GM04504 (cell line): ENCODE measurements around the gene TRPV6.

ENCODE experiments used
- DNase-seq: peaks from one replicate; pipeline ENCODE4 v3.0.0-alpha.2; 2012; ENCODE audit warnings: low read depth

TRPV6 gene

GRCh38 chr7:142868986-142869415 is 16.5 kb downstream of the TRPV6 start:
- DNase-seq: no peak

DNA sequence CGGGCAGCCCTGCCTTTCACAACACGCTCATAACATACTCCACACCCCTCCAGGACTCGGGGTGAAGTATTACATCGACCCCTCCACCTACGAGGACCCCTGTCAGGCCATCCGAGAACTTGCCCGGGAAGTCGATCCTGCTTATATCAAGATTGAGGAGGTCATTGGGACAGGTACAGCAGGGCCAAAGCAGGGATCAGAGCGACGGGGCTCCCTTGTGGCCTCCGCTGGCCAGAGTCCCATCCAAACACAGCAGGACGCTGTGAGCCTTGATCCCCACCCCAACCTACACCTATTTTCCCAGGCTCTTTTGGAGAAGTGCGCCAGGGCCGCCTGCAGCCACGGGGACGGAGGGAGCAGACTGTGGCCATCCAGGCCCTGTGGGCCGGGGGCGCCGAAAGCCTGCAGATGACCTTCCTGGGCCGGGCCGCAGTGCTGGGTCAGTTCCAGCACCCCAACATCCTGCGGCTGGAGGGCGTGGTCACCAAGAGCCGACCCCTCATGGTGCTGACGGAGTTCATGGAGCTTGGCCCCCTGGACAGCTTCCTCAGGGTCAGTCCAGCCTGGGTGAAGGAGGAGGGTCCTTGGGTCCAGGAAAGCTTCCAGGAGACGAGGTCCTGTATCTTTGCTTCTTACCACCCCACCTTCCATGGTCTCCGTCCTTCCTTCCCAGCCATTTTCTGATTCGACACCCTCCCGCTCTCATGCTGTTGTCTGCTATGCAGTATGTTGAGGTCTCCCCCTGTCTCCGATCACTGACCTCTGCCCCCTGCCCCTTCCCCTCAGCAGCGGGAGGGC is 17.2 kb downstream of the TRPV6 start:
- no peak for DNase-seq

DNA sequence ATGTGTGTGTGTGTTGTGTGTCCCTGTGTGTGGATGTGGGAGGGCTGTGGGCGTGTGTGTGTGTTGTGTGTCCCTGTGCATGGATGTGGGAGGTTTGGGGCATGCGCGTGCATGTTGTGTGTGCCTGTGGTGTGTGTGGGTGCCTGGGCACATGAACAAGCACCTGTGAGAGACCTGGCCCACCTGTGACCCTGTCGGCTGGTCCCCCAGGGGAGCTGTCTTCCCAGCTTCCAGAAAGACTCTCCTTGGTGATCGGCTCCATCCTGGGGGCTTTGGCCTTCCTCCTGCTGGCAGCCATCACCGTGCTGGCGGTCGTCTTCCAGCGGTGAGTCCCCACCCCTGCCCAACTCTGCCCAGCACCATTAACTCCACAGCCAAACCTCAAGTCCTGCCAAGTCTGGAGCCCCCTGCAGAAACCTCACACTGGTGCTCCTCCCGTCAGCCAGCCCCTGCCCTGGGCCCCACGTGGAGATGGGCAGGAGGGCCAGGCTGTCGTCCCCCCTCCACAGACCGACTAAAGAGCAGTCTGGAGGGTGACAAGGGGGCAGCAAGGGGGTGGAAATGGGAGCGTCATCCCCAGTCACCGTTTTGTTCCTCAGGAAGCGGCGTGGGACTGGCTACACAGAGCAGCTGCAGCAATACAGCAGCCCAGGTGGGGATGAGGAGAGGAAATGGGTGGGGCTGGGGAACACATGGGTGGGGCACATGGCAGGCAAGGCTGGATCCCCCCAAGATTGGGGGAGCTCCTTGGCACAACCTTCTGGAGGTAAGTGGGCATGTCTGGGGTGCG is 18.0 kb downstream of the TRPV6 start:
- DNase-seq: no peak

GRCh38 chr7:142867097-142867378 is 18.5 kb downstream of the TRPV6 start:
- DNase-seq: no peak

DNA sequence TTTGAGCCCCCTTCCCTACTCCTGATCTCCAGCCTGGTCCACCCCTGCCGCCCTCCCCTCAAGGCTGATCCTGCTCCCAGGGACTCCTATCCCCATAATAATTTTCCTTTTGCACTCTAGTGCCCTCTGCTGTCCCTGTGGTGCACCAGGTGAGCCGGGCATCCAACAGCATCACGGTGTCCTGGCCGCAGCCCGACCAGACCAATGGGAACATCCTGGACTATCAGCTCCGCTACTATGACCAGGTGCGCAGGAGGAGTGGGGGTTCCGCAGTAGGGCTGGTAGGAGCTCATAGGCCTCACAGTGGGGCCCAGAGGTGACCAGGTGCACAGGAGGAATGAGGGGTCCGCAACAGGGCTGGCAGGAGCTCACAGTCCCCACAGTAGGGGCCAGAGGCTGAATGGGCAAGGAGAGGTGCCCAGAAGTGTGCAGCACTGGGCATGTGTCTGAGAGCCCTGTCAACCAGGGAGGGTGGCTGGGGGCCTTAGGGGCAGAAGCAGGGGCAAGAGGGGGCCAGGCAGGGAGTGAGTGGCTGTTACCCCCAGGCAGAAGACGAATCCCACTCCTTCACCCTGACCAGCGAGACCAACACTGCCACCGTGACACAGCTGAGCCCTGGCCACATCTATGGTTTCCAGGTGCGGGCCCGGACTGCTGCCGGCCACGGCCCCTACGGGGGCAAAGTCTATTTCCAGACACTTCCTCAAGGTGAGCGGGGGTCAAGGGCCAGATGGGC is 19.0 kb downstream of the TRPV6 start:
- no peak for DNase-seq

DNA sequence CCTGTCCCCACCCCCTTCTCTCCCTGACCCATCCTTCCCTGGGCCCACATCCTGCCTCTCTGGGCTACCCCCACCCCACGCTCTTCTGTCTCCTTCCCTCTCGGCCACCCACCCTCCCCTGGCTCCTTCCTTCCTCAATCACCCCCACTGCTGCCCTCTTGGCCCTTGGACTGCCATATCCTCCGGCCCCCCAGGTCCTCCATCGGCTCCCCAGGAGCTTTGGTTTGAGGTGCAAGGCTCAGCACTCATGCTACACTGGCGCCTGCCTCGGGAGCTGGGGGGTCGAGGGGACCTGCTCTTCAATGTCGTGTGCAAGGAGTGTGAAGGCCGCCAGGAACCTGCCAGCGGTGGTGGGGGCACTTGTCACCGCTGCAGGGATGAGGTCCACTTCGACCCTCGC is 19.8 kb downstream of the TRPV6 start:
- DNase-seq: no peak

DNA sequence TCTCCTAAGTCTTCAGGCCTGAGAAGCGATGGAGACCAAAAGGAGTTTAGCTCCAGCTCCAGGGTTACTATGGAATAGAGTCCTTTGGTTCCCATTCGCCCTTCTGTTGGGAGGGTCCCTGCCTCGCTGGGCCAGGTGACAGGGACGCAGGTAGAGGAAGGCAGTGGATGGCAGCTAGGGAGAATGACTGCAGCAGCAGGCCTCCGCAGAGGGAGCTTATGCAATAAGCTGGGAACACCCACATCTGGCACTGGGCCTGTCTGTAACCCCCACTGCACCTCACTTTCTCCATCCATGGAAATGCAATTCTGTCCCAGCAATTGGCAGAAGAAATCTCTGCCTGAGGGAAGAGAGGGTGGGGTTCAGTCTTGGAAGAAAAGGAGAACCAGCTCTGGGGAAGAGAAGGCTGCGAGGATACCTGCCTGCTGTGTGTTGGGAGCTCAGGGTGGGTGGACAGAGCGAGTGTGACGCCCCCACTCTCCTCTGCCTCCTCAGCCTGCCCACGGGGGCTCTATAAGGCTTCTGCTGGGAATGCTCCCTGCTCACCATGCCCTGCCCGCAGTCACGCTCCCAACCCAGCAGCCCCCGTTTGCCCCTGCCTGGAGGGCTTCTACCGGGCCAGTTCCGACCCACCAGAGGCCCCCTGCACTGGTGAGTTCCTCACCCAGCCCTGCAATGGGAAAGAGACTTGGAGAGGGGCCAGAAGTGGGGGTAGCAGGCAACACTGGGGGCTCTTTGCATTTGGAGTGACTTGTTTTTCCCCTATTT is 20.4 kb downstream of the TRPV6 start:
- DNase-seq: no peak

DNA sequence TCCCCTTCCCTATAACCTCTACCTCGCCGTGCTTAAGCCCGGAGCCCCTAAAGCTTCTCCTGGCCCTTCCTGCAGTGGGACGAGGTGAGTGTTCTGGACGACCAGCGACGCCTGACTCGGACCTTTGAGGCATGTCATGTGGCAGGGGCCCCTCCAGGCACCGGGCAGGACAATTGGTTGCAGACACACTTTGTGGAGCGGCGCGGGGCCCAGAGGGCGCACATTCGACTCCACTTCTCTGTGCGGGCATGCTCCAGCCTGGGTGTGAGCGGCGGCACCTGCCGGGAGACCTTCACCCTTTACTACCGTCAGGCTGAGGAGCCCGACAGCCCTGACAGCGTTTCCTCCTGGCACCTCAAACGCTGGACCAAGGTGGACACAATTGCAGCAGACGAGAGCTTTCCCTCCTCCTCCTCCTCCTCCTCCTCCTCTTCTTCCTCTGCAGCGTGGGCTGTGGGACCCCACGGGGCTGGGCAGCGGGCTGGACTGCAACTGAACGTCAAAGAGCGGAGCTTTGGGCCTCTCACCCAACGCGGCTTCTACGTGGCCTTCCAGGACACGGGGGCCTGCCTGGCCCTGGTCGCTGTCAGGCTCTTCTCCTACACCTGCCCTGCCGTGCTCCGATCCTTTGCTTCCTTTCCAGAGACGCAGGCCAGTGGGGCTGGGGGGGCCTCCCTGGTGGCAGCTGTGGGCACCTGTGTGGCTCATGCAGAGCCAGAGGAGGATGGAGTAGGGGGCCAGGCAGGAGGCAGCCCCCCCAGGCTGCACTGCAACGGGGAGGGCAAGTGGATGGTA is 21.5 kb downstream of the TRPV6 start:
- DNase-seq: no peak

GRCh38 chr7:142862786-142863400 is 22.7 kb downstream of the TRPV6 start:
- no peak for DNase-seq

DNA sequence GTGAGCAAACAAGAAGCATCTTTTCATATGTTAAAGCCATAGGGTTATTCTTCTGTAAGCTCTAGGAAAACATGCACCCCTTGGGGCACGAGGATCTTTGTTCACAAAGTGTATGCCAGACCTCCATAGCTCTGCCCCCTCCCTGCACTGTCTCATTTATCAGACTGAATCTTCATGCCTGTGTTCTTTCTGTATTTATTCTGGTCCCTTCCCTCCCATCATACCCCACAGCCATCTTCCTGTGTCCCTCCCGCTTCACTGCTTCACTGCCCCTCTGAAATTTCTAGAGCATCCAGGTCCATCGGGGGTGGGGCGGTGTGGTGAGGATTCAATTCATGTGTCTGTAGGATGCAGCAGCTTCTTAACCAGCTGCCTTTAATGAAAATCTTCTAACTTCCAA is 23.2 kb downstream of the TRPV6 start:
- no peak for DNase-seq

DNA sequence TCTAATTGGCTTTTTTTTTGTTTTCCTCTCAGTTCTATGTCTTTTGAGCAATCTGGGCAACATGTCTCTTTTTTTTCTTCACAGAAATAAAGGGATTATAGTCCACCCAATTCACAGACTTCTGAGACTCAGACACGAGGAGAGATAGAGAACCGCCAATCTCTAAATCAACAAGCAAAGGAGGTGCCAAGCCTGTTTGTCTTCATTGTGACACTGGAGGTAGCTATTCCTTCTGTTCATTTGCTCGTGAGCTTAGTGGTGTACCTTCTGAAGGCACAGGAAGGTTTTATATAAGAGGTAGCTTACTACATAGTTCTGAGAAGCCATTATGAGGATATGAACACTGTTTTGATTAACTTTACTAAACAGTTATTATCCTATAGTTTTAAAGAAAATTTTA is 24.6 kb downstream of the TRPV6 start:
- DNase-seq: no peak

DNA sequence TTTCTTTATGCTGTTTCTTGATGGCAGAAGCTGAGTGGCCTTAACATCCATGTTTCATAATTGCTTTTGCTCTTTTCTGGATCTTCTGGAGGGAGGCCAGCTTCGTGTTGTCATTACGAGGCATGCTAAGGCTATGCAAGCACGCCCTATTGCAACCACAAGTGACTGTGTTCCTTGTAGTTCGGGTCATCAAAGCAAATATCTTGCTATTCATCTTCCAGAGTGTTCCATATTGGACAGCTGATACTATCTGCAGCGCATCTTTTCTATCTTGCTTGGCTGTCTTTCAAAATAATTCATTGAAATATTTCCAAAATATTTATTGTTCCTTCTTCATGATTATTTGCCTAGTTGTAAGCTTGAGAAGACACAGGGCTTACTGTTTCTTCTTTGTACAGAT is 25.7 kb downstream of the TRPV6 start:
- peak; percentile 23 for DNase-seq

DNA sequence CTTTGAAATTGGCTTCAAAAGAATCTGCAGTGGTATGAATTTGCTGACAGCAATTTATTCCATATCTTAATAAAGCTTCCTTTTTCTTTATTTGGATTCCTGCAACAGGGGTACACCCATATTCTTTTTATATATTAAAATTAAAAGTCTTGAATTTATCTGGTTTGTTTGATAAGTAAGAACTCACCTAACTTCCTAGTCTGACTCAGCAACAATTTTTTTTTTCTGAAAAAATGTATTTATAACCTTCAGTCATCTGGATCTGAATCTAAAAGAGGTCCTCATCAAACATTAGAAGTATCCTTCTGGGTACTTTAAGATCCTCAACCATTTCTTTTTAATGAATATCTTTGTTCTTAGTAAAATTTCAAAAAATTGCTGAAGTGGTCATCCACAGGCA is 26.1 kb downstream of the TRPV6 start:
- no peak for DNase-seq

GRCh38 chr7:142857625-142858024 is 27.9 kb downstream of the TRPV6 start:
- DNase-seq: no peak

- no peak for DNase-seq
Measured at GRCh38 chr7:142856565-142857245, 28.8 kb downstream of the TRPV6 start.

GRCh38 chr7:142855756-142856564 is 29.6 kb downstream of the TRPV6 start:
- DNase-seq: no peak

- DNase-seq: no peak
Measured at GRCh38 chr7:142855114-142855743, 30.3 kb downstream of the TRPV6 start.

GRCh38 chr7:142854372-142855113 is 31.0 kb downstream of the TRPV6 start, which contains the start of gene EPHB6:
EPHB6 (plus strand) TSS chr7:142855076; CDS start chr7:142863228, 8,152 bp downstream.
- peak; percentile 6 for DNase-seq
